Panc1 (cell line): Measurements from ENCODE around the gene PTK6. TPM values are rescaled to one million over a fixed set of nuclear protein-coding genes. Genes with fewer than 3 reads are reported as not detected.

Experiments
- ATAC-seq: fragments of 200-7000 bp; cut with Tn5 transposase; 2 replicates; pipeline ENCODE4 v1.9.1; 2020; ENCODE audit warnings: mild to moderate bottlenecking, moderate library complexity
- BruUV-seq: library from RNA; stranded (reverse); fragments of 400-500 nt; replicated peaks from 2 replicates; lab custom pipeline; 2021; lab: Mats Ljungman, UMichigan
- CTCF ChIA-PET: fragments of 300-600 bp; sonication (Branson Sonifier 250); formaldehyde crosslinking; loops from one replicate; lab custom pipeline; 2022; ENCODE audit warnings: antibody characterized with exemption; lab: Charles Lee
- POLR2A ChIA-PET: fragments of 300-600 bp; sonication (Branson Sonifier 250); formaldehyde crosslinking; loops from one replicate; lab custom pipeline; 2022; ENCODE audit warnings: antibody characterized with exemption; lab: Charles Lee
- DNase-seq: peaks from one replicate; pipeline ENCODE4 v3.0.0-alpha.2; 2010; ENCODE audit warnings: low read depth, low spot score
- H3K27ac ChIP-seq: 2 replicates; pipeline ENCODE4 v1.5.1; 2011; ENCODE audit warnings: mild to moderate bottlenecking, low read length, inconsistent platforms
- H3K27me3 ChIP-seq: fragments of 200-500 bp; sonication (Bioruptor generic); 2 replicates; pipeline ENCODE4 v1.6.0; 2014; ENCODE audit warnings: low read length, inconsistent platforms; ENCODE audit not compliant: control insufficient read depth, insufficient read depth
- H3K36me3 ChIP-seq: fragments of 200-500 bp; sonication (Bioruptor generic); 2 replicates; pipeline ENCODE4 v1.5.1; 2014; ENCODE audit warnings: inconsistent platforms, mild to moderate bottlenecking, low read length, moderate library complexity; ENCODE audit not compliant: control insufficient read depth, insufficient read depth
- H3K4me1 ChIP-seq: 2 replicates; pipeline ENCODE4 v1.5.1; 2011; ENCODE audit warnings: inconsistent platforms, mild to moderate bottlenecking, low read length, moderate library complexity; ENCODE audit not compliant: control insufficient read depth, insufficient read depth
- H3K4me3 ChIP-seq, 2 experiments: 2 replicates each; pipeline ENCODE4 v1.5.1; 2011 to 2012; ENCODE audit warnings: low read depth in 2 of 2, low read length in 2 of 2, mild to moderate bottlenecking in 2 of 2, inconsistent platforms in 1 of 2, moderate library complexity in 1 of 2
- H3K9me3 ChIP-seq: fragments of 200-500 bp; sonication (Bioruptor generic); 2 replicates; pipeline ENCODE4 v1.5.1; 2014; ENCODE audit warnings: low read depth, mild to moderate bottlenecking, inconsistent platforms, low read length, moderate library complexity; ENCODE audit not compliant: control insufficient read depth, insufficient read depth
- CTCF ChIP-seq: fragments of 450-650 bp; IDR thresholded peaks from 2 replicates; pipeline ENCODE4 v1.5.1; 2017; ENCODE audit warnings: mild to moderate bottlenecking
- POLR2AphosphoS5 ChIP-seq: IDR thresholded peaks from 2 replicates; pipeline ENCODE4 v1.6.1; 2012; ENCODE audit warnings: mild to moderate bottlenecking, low read depth, low read length, moderate library complexity
- SIN3A ChIP-seq: IDR thresholded peaks from 2 replicates; pipeline ENCODE4 v1.6.1; 2012; ENCODE audit warnings: low read depth, mild to moderate bottlenecking, low read length, moderate library complexity, borderline replicate concordance; ENCODE audit not compliant: insufficient read depth
- TCF7L2 ChIP-seq: IDR thresholded peaks from 2 replicates; pipeline ENCODE4 v1.6.1; 2011; ENCODE audit warnings: mild to moderate bottlenecking, low read depth, low read length, inconsistent platforms
- in situ Hi-C: cut with HindIII; loops from 2 replicates; pipeline ENCODE4 v1.10.0; 2016; ENCODE audit warnings: low sequenced_read_pairs, low pct_unique_long_range_greater_than_20kb
- intact Hi-C: fragments of 100-400 bp; cut with micrococcal nuclease; formaldehyde crosslinking; loops from one replicate; pipeline ENCODE4 v1.10.0; 2022; ENCODE audit not compliant: unreplicated experiment
- total RNA-seq: library from RNA; stranded (reverse); gene quantifications from one replicate; pipeline ENCODE4 v1.2.1, GENCODE V29; 2021; ENCODE audit not compliant: unreplicated experiment
- TF ChIP-seq, protein P1 (sequence below), 2 experiments: IDR thresholded peaks; 2 replicates each; pipeline ENCODE4 v1.6.1; 2011 to 2012; ENCODE audit warnings: low read depth in 2 of 2, control low read depth in 1 of 2, low read length in 1 of 2, mild to moderate bottlenecking in 1 of 2, moderate library complexity in 1 of 2; ENCODE audit not compliant: insufficient read depth in 1 of 2

The PTK6 gene
- total RNA-seq, 1 experiment from 2014 or later: 6.5 TPM

DNA sequence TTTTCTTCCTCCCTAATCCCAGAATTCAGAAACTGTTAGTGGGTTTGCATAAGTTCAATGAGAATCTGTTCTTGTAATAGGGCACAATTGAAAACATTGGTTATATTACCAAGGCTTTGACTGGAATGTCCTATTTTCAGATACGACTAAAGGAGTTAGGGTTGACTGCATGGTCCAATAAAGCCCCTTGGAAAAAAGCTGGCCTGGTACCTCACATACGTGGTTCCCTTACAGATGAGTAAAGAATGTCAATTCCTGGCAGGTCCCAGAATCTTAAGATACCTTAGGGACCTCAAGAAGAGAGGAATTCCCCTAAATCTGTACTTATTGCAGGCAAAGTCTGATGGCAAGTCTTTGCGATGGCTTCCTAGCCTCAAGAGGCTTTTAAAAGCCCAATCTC lies 12.0 kb downstream of the PTK6 start:
- intact Hi-C loops: no loop called here

GRCh38 chr20:63522981-63523611 lies 14.1 kb downstream of the PTK6 start:
- in situ Hi-C loops: no loop called here
- DNase-seq (no peak), ATAC-seq (no peak)
- CTCF ChIA-PET: no interaction called here
- Histone ChIP-seq H3K27me3 (no peaks in the 10 kb centered on the region), H3K9me3 (no peaks in the 10 kb centered on the region), H3K4me1 (peaks cover 7% of the 10 kb centered on the region), H3K27ac (no peak overlapping the region), H3K36me3 (peaks cover 4% of the 10 kb centered on the region; the same call in 1 of the 2 replicates), H3K4me3 (no peak overlapping the region)
- POLR2A ChIA-PET: no interaction called here
- no peak for TF ChIP-seq CTCF
- no peak for TF ChIP-seq TCF7L2
- TF ChIP-seq, protein P1, sequence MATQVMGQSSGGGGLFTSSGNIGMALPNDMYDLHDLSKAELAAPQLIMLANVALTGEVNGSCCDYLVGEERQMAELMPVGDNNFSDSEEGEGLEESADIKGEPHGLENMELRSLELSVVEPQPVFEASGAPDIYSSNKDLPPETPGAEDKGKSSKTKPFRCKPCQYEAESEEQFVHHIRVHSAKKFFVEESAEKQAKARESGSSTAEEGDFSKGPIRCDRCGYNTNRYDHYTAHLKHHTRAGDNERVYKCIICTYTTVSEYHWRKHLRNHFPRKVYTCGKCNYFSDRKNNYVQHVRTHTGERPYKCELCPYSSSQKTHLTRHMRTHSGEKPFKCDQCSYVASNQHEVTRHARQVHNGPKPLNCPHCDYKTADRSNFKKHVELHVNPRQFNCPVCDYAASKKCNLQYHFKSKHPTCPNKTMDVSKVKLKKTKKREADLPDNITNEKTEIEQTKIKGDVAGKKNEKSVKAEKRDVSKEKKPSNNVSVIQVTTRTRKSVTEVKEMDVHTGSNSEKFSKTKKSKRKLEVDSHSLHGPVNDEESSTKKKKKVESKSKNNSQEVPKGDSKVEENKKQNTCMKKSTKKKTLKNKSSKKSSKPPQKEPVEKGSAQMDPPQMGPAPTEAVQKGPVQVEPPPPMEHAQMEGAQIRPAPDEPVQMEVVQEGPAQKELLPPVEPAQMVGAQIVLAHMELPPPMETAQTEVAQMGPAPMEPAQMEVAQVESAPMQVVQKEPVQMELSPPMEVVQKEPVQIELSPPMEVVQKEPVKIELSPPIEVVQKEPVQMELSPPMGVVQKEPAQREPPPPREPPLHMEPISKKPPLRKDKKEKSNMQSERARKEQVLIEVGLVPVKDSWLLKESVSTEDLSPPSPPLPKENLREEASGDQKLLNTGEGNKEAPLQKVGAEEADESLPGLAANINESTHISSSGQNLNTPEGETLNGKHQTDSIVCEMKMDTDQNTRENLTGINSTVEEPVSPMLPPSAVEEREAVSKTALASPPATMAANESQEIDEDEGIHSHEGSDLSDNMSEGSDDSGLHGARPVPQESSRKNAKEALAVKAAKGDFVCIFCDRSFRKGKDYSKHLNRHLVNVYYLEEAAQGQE (IDR thresholded peaks at IDR 0.05; ENCODE audit: insufficient read depth in 1 of 2, low read depth in 2 of 2, low read length in 1 of 2): no peak
- 0 out of 2 replicates have a peak, but pooled peaks have one; percentile 13 for TF ChIP-seq POLR2AphosphoS5
- TF ChIP-seq SIN3A: no peak
- no TSS peak for BruUV-seq
- intact Hi-C loops: no loop called here

More for the DNA sequence above, 12.0 kb downstream of the PTK6 start:
- no TSS peak for BruUV-seq
- no peaks in the 10 kb centered on the region for H3K27me3 ChIP-seq
- ChIA-PET CTCF (no interaction called here), POLR2A (no interaction called here)
- no peaks in the 10 kb centered on the region for H3K9me3 ChIP-seq
- DNase-seq (no peak), ATAC-seq (no peak)
- peaks cover 4% of the 10 kb centered on the region; the same call in 1 of the 2 replicates for H3K36me3 ChIP-seq
- TF ChIP-seq POLR2AphosphoS5 (no peak), CTCF (no peak), TCF7L2 (no peak), SIN3A (no peak)
- TF ChIP-seq, protein P1 (IDR thresholded peaks at IDR 0.05; ENCODE audit: insufficient read depth in 1 of 2, low read depth in 2 of 2, low read length in 1 of 2): no peak
- H3K4me3 ChIP-seq: no peak overlapping the region
- H3K4me1 ChIP-seq: peaks cover 3% of the 10 kb centered on the region; the same call in 1 of the 2 replicates
- in situ Hi-C loops: no loop called here
- no peak overlapping the region for H3K27ac ChIP-seq
